B cell (primary cell): Measurements from ENCODE around the gene LAMA3.

Source experiments
- CTCF ChIP-seq: fragments of 200-600 bp; IDR thresholded peaks from one replicate; pipeline ENCODE4 v1.8.0; 2022; ENCODE audit warnings: antibody characterized with exemption, mild to moderate bottlenecking
- EZH2 ChIP-seq: IDR thresholded peaks from 2 replicates; pipeline ENCODE4 v1.6.1; 2012; ENCODE audit warnings: borderline replicate concordance, low read depth, mild to moderate bottlenecking, moderate library complexity, low read length; ENCODE audit not compliant: insufficient read depth, poor library complexity, severe bottlenecking

- no peak for TF ChIP-seq EZH2
- no peak for TF ChIP-seq CTCF
These were observed 95.6 kb downstream of the LAMA3 start for GRCh38 chr18:23784832-23785245.
